Left cardiac atrium (tissue), 4 donors: ENCODE data around the gene RCOR3. TPM values are rescaled to one million over a fixed set of nuclear protein-coding genes. Genes with fewer than 3 reads are reported as not detected.
"Not testable (repeated sequence)": the region's sequence is repeated elsewhere in the genome, so short reads cannot be mapped to it uniquely, and the experiment has no call there.

Experiments
- ATAC-seq, 2 donors: fragments of 200-7000 bp; cut with Tn5 transposase; one replicate each; pipeline ENCODE4 v1.9.1; 2020; ENCODE audit warnings: mild to moderate bottlenecking in 2 of 2, moderate library complexity in 2 of 2
- DNase-seq: peaks from one replicate; pipeline ENCODE4 v3.0.0-alpha.2; 2020
- intact Hi-C, 2 donors: fragments of 100-400 bp; cut with DNase I; formaldehyde crosslinking; loops; one replicate each; pipeline versions ENCODE4 v1.14.1 to v1.15.1; 2022 to 2023
- long read RNA-seq: library from polyadenylated mRNA; unstranded; transcript quantifications from one replicate; pipeline ENCODE4 v2.0.0, GENCODE V29; 2021
- total RNA-seq, 2 donors: library from RNA; stranded (reverse); fragmentation: NEBNext Ultra II Directional; extraction: Animal tissue kit (Norgen Biotek cat#: 25700); gene quantifications; one replicate each; pipeline ENCODE4 v1.2.1, GENCODE V29; 2021
- donor health status: DM: no; HTN: yes; CAD: no.
- donor health status: DM: no; HTN: yes; CAD: no; lungs with severe emphysema.
- donor health status: DM: yes; HTN: yes; CAD: no.
- donor health status: Dilated cardiomyopathy.

Gene RCOR3
- 10 to 100 TPM; 34.3 to 42.0 TPM for total RNA-seq
- long read RNA-seq, transcript RCOR3-203 (12 exons, 2,041 nt): major isoform, 6 of 25 reads
- long read RNA-seq, transcript RCOR3-204 (11 exons, 1,827 nt): minor isoform, 5 of 25 reads
- long read RNA-seq, partial matches to known transcripts: 5 of 25 reads
- long read RNA-seq, other reads (novel, unspliced or antisense): 7 of 25 reads

DNA sequence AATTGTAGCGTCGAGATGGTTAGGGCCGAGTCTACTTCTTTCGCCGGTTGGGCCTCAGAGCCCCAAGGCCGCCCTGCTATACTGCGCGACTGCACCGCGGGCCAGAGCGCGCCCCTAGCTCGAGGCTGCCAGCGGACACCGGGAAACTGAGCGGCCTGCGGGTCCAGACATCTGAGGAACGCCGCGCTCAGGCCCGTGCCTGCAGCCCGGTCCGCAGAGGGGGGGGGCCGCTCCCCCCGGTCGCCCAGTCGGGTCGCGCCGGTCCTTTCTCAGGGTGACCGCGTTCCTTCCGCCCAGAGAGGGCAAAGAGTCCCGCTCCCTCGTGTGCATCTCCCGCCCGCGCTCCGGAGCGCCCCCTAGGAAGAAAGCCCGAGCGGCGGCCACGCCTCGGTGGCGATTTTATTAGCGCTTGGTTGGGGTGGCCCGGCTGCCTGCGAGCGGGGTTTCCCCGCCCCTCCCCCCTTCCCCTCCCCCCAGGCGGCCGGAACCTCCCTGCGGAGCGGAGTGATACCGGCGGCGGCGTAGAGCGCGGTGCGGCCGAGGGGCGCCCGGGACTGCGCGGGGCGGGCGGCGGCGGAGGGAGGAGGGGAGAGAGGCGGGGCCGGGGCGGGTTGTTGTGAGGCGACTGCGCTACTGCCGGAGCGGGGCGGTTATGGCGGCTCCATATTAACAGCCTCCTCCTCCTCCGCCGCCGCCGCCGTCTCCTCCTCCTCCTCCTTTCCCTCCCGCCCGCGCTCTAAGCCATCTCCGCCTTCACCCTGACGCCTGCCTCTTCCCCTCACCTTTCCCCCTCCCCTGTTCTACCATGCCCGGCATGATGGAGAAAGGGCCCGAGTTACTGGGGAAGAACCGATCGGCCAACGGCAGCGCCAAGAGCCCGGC lies at the start of gene RCOR3:
Gene RCOR3, plus strand, starts transcription at position 611 of the 882 bp plus-strand sequence. Its CDS starts 195 bp downstream, at position 806.
- peak; percentile 91 to 93 for ATAC-seq
- intact Hi-C loops: no loop called here
- DNase-seq: peak; percentile 94

DNA sequence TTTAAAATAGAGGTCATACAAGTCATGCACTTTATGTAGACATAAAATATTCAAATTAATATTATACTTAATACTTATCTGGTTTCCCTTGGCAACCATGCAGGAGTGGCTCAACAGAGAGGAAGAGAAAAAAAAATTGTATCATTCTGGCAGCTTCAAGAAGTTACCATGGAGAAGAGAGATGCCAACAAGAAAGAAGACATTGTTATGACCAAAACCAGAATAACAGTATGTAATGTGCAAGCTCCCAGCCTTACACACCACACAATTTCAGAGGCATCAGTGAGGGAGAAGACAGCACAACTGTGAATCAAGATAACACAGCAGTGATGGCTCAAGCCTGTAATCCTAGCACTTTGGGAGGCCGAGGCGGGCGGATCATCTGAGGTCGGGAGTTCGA lies 49.1 kb upstream of the RCOR3 start:
- intact Hi-C loops: no loop called here
- DNase-seq (no peak), ATAC-seq (peak in 1 of 2 donors; percentile 88)

DNA sequence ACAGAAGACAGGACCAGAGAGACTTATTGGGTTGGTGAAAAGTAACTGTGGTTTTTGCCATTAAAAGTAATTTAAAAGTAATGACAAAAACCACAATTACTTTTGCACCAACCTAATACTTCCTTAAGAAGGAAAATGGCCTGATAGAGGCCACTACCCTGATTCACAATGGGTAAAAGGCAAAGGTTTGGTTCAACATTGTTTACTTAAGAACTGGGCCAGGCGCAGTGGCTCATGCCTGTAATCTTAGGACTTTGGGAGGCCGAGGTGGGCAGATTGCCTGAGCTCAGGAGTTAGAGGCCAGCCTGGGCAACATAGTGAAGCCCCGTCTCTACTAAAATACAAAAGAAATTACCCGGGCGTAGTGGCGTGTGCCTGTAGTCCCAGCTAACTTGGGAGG lies 48.2 kb upstream of the RCOR3 start:
- ATAC-seq (no peak), DNase-seq (no peak)
- intact Hi-C loops: no loop called here

DNA sequence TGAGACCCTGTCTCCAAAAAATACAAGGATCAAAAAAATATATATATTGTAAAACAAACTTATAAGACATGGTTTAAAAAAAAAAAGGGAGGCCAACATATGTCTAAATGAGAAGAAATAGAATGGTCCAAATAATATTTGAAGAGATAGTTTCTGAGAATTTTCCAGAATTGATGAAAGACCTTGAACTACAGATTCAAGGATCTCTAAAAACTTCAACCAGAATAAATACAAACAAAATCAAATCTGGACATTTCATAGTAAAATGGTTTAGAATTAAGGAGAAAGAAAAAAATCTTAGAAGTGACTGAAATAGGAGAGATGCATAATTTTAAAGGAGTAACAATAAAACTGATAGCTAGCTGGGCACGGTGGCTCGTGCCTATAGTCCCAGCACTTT lies 45.5 kb upstream of the RCOR3 start:
- ATAC-seq: no peak
- intact Hi-C loops: no loop called here
- no peak for DNase-seq

DNA sequence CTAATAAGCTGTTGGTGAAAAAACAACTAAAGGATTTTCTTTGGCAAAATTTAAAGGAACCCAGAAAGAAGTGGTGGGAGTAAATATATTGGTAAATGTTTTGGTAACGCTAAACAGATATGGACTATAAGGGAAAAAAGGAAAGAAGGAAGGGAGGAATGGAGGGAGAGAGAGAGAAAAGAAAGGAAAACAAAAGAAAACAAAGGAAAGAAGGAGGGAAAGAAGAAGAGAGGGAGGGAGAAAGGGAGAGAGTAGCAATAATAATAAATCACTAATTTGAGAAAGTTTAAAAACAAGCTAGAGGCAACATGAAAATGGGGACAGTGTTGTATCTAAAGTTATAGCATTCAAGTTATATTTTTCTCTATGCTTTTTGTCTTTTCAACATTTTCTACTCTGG lies 43.6 kb upstream of the RCOR3 start:
- intact Hi-C loops: no loop called here
- no peak for ATAC-seq

DNA sequence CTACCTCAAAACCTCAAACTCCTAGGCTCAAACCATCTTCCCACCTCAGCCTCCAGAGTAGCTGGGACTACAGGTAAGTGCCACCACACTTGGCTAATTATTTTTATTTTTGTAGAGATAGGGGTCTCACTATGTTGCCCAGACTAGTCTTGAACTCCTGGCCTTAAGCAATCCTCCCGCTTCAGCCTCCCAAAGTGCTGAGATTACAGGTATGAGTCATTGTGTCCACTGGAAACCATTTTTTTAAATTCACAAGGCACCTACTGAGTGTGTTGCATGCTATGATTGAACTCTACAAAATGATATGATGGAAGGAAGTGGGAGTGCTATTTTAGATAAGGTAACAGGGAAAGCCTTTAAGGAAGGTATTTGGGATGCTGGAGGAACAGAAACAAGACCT lies 41.8 kb upstream of the RCOR3 start:
- ATAC-seq (no peak), DNase-seq (no peak)
- intact Hi-C loops: no loop called here

More for the DNA sequence above, 43.6 kb upstream of the RCOR3 start:
- no peak for DNase-seq

- ATAC-seq, intact Hi-C loops, DNase-seq: not testable (repeated sequence)
These were observed 36.5 kb upstream of the RCOR3 start for GRCh38 chr1:211222469-211223234.

DNA sequence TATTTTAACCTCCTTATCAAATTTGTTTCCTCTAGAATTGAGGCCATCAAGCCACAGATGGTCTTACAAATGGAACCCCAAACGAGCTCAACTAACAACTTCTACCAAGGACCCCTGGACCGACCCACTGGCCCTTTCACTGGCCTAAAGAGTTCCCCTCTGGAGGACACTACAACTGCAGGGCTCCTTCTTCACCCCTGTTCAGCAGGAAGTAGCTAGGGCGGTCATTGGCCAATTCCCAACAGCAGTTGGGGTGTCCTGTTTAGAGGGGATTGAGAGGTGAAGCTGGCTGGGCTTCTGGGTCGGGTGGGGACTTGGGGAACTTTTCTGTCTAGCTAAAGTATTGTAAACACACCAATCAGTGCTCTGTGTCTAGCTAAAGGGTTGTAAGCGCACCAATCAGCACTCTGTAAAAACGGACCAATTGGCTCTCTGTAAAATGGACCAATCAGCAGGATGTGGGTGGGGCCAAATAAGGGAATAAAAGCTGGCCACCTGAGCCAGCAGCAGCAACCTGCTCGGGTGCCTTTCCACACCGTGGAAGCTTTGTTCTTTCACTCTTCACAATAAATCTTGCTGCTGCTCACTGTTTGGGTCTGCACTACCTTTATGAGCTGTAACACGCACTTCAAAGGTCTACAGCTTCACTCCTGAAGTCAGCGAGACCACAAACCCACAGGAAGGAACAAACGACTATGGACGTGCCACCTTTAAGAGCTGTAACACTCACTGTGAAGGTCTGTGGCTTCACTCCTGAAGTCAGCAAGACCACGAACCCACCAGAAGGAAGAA lies 30.4 kb upstream of the RCOR3 start:
- DNase-seq, intact Hi-C loops, ATAC-seq: not testable (repeated sequence)

DNA sequence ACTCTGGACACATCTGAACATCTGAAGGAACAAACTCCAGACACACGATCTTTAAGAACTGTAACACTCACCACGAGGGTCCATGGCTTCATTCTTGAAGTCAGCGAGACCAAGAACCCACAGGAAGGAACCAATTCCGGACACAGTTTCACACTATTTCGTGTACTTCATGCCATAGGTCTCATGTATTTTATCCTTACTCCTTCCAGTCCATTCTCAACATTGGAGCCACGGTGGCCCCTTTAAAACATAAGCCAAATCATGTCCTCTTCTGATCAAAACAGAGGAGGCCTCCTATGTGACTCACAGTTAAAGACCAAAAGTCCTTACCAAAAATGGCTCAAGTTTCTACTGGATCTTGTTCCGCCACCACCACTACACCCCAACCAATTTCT lies 29.8 kb upstream of the RCOR3 start:
- ATAC-seq (no peak), DNase-seq (no peak)
- intact Hi-C loops: no loop called here

- intact Hi-C loops: no loop called here
- ATAC-seq (no peak), DNase-seq (no peak)
These were observed 27.3 kb upstream of the RCOR3 start for GRCh38 chr1:211231873-211232272.

DNA sequence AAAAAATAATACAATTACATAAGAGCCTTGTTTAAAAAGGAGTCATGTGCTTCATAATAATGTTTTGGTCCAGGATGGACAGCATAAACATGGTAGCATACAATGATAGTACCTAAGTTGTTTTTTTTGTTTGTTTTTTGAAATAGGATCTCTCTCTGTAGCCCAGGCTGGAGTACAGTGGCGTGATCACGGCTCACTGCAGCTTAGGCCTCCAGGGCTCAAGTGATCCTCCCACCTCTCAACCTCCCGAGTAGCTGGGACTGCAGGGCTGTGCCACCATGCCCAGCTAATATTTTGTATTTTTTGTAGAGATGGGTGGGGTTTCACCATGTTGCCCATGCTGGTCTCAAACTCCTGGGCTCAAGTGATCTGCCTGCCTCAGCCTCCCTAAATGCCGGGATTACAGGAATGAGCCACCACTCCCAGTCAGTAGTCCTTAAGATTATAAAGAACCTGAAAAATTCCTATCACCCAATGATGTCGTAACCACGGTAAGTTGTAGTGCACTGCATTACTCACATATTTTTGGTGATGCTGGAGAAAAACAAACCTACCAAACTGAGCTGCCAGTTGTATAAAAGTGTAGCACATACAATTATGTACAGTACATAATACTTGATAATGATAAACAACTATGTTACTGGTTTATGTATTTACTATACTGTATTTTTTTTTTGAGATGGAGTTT lies 22.4 kb upstream of the RCOR3 start:
- intact Hi-C loops: no loop called here
- DNase-seq: no peak
- ATAC-seq: no peak

GRCh38 chr1:211237579-211237978 lies 21.6 kb upstream of the RCOR3 start:
- intact Hi-C loops: no loop called here

DNA sequence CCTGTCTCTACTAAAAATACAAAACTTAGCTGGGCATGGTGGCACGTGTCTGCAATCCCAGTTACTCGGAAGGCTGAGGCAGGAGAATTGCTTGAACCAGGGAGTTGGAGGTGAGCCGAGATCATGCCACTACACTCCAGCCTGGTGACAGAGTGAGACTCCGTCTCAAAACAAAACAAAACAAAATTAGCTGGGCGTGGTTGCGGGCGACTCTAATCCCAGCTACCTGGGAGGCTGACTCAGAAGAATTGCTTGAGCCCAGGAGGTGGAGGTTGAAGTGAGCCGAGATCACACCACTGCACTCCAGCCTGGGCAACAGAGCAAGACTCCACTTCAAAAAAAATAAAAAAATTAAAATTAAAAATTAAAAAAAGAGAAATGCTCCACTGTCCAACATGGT lies 18.6 kb upstream of the RCOR3 start:
- DNase-seq: not testable (repeated sequence)

More at GRCh38 chr1:211237579-211237978, 21.6 kb upstream of the RCOR3 start:
- DNase-seq (no peak), ATAC-seq (no peak)

GRCh38 chr1:211241071-211241470 lies 18.1 kb upstream of the RCOR3 start:
- intact Hi-C loops: no loop called here
- ATAC-seq: no peak
- DNase-seq: no peak

More for the DNA sequence above, 18.6 kb upstream of the RCOR3 start:
- ATAC-seq, intact Hi-C loops: not testable (repeated sequence)

GRCh38 chr1:211243639-211244038 lies 15.5 kb upstream of the RCOR3 start:
- ATAC-seq, DNase-seq, intact Hi-C loops: not testable (repeated sequence)

- intact Hi-C loops, DNase-seq, ATAC-seq: not testable (repeated sequence)
These were observed 12.6 kb upstream of the RCOR3 start for GRCh38 chr1:211246583-211246982.

- ATAC-seq (no peak), DNase-seq (no peak)
- intact Hi-C loops: no loop called here
These were observed 11.2 kb upstream of the RCOR3 start for GRCh38 chr1:211247921-211248320.

DNA sequence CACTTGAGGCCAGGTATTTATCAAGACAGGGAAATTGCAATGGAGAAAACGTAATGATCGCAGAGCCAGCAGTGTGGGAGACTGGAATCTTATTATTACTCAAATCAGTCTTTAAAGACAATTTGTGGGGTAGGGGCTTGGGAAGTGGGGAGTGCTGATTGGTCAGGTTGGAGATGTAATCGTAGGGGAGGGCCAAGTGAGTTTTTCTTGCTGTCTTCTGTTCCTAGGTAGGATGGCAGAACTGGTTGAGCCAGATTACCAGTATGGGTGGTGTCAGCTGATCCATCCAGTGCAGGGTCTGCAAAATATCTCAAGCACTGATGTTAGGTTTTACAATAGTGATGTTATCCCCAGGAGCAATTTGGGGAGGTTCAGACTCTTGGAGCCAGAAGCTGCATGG lies 9.6 kb upstream of the RCOR3 start:
- intact Hi-C loops, ATAC-seq, DNase-seq: not testable (repeated sequence)
